H1 (cell line): ENCODE data around the gene TK2. TPM values are rescaled to one million over a fixed set of nuclear protein-coding genes. Genes with fewer than 3 reads are reported as not detected.

ENCODE experiments used
- ASH2L ChIP-seq: fragments of 200-600, 300-600 bp; sonication (generic); IDR thresholded peaks from one replicate; pipeline ENCODE4 v1.7.1; 2017; ENCODE audit warnings: low read length
- GABPA ChIP-seq: IDR thresholded peaks from 2 replicates; pipeline ENCODE4 v1.6.1; 2011; ENCODE audit warnings: mild to moderate bottlenecking, low read length, moderate library complexity, borderline replicate concordance; ENCODE audit not compliant: insufficient read depth
- polyA plus RNA-seq, 7 experiments: library from polyadenylated mRNA; depleted of rRNA in 3 of 7; stranded (reverse) in 5 of 7; unstranded in 2 of 7; fragments of >200 nt in 5 of 7; fragments of 200-250 nt in 2 of 7; gene quantifications; 1 replicate in 5 of 7; 2 replicates in 1 of 7; 4 replicates in 1 of 7; pipeline versions ENCODE4 v1.2.1 to v1.2.3, GENCODE V29; 2011 to 2013; ENCODE audit warnings: missing spikeins in 2 of 7, mixed read lengths in 2 of 7
- total RNA-seq: library from RNA; stranded (reverse); fragmentation: NEBNext Ultra II Directional; extraction: Animal tissue kit (Norgen Biotek cat#: 25700); gene quantifications from 2 replicates; pipeline ENCODE4 v1.2.1, GENCODE V29; 2021
- TF ChIP-seq, protein P1 (sequence below): fragments of 300-600 bp; sonication (generic); IDR thresholded peaks from 2 replicates; pipeline ENCODE4 v1.7.1; 2012; ENCODE audit warnings: low read length, moderate library complexity, mild to moderate bottlenecking, inconsistent platforms; ENCODE audit not compliant: insufficient replicate concordance

The TK2 gene
- total and polyA plus RNA-seq, 2 of the 8 experiments (the other 6 are each of a cell fraction or from before 2014, with no cell fraction given), result 2.7 to 3.6 TPM

DNA sequence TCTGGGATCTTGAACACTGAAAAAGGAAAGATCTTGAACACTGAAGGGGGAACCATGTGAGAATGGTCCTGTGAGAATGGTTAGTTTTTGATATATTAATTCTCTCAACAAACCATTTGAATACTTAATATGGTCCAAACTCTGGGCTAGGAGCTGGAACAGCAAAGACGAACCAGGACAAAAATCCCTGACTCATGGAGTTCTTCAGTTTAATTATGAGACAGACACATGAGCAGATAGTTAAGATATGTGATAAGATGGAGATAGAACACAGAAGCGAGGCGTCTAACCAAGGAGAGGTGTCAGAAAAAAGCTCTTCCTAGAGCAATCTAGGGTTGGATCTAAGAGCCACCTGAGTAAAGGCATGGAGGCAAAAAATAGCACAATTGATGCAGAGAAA, 4.1 kb upstream of the TK2 start (continued):
- TF ChIP-seq, protein P1, sequence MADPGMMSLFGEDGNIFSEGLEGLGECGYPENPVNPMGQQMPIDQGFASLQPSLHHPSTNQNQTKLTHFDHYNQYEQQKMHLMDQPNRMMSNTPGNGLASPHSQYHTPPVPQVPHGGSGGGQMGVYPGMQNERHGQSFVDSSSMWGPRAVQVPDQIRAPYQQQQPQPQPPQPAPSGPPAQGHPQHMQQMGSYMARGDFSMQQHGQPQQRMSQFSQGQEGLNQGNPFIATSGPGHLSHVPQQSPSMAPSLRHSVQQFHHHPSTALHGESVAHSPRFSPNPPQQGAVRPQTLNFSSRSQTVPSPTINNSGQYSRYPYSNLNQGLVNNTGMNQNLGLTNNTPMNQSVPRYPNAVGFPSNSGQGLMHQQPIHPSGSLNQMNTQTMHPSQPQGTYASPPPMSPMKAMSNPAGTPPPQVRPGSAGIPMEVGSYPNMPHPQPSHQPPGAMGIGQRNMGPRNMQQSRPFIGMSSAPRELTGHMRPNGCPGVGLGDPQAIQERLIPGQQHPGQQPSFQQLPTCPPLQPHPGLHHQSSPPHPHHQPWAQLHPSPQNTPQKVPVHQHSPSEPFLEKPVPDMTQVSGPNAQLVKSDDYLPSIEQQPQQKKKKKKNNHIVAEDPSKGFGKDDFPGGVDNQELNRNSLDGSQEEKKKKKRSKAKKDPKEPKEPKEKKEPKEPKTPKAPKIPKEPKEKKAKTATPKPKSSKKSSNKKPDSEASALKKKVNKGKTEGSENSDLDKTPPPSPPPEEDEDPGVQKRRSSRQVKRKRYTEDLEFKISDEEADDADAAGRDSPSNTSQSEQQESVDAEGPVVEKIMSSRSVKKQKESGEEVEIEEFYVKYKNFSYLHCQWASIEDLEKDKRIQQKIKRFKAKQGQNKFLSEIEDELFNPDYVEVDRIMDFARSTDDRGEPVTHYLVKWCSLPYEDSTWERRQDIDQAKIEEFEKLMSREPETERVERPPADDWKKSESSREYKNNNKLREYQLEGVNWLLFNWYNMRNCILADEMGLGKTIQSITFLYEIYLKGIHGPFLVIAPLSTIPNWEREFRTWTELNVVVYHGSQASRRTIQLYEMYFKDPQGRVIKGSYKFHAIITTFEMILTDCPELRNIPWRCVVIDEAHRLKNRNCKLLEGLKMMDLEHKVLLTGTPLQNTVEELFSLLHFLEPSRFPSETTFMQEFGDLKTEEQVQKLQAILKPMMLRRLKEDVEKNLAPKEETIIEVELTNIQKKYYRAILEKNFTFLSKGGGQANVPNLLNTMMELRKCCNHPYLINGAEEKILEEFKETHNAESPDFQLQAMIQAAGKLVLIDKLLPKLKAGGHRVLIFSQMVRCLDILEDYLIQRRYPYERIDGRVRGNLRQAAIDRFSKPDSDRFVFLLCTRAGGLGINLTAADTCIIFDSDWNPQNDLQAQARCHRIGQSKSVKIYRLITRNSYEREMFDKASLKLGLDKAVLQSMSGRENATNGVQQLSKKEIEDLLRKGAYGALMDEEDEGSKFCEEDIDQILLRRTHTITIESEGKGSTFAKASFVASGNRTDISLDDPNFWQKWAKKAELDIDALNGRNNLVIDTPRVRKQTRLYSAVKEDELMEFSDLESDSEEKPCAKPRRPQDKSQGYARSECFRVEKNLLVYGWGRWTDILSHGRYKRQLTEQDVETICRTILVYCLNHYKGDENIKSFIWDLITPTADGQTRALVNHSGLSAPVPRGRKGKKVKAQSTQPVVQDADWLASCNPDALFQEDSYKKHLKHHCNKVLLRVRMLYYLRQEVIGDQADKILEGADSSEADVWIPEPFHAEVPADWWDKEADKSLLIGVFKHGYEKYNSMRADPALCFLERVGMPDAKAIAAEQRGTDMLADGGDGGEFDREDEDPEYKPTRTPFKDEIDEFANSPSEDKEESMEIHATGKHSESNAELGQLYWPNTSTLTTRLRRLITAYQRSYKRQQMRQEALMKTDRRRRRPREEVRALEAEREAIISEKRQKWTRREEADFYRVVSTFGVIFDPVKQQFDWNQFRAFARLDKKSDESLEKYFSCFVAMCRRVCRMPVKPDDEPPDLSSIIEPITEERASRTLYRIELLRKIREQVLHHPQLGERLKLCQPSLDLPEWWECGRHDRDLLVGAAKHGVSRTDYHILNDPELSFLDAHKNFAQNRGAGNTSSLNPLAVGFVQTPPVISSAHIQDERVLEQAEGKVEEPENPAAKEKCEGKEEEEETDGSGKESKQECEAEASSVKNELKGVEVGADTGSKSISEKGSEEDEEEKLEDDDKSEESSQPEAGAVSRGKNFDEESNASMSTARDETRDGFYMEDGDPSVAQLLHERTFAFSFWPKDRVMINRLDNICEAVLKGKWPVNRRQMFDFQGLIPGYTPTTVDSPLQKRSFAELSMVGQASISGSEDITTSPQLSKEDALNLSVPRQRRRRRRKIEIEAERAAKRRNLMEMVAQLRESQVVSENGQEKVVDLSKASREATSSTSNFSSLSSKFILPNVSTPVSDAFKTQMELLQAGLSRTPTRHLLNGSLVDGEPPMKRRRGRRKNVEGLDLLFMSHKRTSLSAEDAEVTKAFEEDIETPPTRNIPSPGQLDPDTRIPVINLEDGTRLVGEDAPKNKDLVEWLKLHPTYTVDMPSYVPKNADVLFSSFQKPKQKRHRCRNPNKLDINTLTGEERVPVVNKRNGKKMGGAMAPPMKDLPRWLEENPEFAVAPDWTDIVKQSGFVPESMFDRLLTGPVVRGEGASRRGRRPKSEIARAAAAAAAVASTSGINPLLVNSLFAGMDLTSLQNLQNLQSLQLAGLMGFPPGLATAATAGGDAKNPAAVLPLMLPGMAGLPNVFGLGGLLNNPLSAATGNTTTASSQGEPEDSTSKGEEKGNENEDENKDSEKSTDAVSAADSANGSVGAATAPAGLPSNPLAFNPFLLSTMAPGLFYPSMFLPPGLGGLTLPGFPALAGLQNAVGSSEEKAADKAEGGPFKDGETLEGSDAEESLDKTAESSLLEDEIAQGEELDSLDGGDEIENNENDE, result no peak
- no peak for TF ChIP-seq ASH2L
- no peak for TF ChIP-seq GABPA
- TF ChIP-seq, all 59 proteins: peak for 0
